ENCODE data around the gene DOCK2. TPM values are rescaled to one million over a fixed set of nuclear protein-coding genes. Genes with fewer than 3 reads are reported as not detected.

DOCK2 gene
- total and polyA plus RNA-seq, 2 donors (not counting 1 experiment from before 2014, with no cell fraction given): 1.1 to 8.9 TPM

- H3K79me2 ChIP-seq (ENCODE audit: control insufficient read depth, insufficient read depth, low read length): no peaks in the 10 kb centered on the region
- no peaks in the 10 kb centered on the region for H3K9me3 ChIP-seq (ENCODE audit: control insufficient read depth, insufficient read depth, low read depth, low read length)
- H3K9ac ChIP-seq (ENCODE audit: insufficient read depth, low read length): no peak overlapping the region
- H3K4me1 ChIP-seq (ENCODE audit: control insufficient read depth, extremely low read depth, insufficient read depth, low read length): no peaks in the 10 kb centered on the region
- DNase-seq (ENCODE audit: low read depth in 2 of 2): no peak
- TF ChIP-seq, protein P1, sequence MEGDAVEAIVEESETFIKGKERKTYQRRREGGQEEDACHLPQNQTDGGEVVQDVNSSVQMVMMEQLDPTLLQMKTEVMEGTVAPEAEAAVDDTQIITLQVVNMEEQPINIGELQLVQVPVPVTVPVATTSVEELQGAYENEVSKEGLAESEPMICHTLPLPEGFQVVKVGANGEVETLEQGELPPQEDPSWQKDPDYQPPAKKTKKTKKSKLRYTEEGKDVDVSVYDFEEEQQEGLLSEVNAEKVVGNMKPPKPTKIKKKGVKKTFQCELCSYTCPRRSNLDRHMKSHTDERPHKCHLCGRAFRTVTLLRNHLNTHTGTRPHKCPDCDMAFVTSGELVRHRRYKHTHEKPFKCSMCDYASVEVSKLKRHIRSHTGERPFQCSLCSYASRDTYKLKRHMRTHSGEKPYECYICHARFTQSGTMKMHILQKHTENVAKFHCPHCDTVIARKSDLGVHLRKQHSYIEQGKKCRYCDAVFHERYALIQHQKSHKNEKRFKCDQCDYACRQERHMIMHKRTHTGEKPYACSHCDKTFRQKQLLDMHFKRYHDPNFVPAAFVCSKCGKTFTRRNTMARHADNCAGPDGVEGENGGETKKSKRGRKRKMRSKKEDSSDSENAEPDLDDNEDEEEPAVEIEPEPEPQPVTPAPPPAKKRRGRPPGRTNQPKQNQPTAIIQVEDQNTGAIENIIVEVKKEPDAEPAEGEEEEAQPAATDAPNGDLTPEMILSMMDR (conservative IDR thresholded peaks at IDR 0.05 in 1 of 2, IDR thresholded peaks at IDR 0.05 in 1 of 2; ENCODE audit: low read depth in 1 of 2, low read length in 2 of 2): no peak
- no peak for TF ChIP-seq EZH2 (IDR thresholded peaks at IDR 0.05; ENCODE audit: low read length, missing control alignments)
- no peak overlapping the region for H3K4me3 ChIP-seq (replicated peaks in 1 of 4; ENCODE audit: control extremely low read depth in 1 of 4, insufficient read depth in 1 of 4, low read depth in 3 of 4, low read length in 4 of 4)
- H4K20me1 ChIP-seq (ENCODE audit: control insufficient read depth, extremely low read depth, insufficient read depth, low read length): no peaks in the 10 kb centered on the region
- no peak overlapping the region for H2AFZ ChIP-seq (ENCODE audit: low read length)
- no peak overlapping the region for H3K4me2 ChIP-seq (ENCODE audit: extremely low read depth, insufficient read depth, low read length)
- H3K27me3 ChIP-seq (ENCODE audit: control insufficient read depth, insufficient read depth, low read length): no peaks in the 10 kb centered on the region
- no peaks in the 10 kb centered on the region for H3K36me3 ChIP-seq (ENCODE audit: control insufficient read depth, insufficient read depth, low read length)
- H3K27ac ChIP-seq (ENCODE audit: insufficient read depth, low read length): no peak overlapping the region
These were observed 458.6 kb downstream of the DOCK2 start for GRCh38 chr5:170095646-170096045.

- Histone ChIP-seq H3K9ac (ENCODE audit: insufficient read depth, low read length) (no peak overlapping the region), H4K20me1 (ENCODE audit: control insufficient read depth, extremely low read depth, insufficient read depth, low read length) (no peaks in the 10 kb centered on the region), H3K9me3 (ENCODE audit: control insufficient read depth, insufficient read depth, low read depth, low read length) (no peaks in the 10 kb centered on the region), H3K79me2 (ENCODE audit: control insufficient read depth, insufficient read depth, low read length) (no peaks in the 10 kb centered on the region), H2AFZ (ENCODE audit: low read length) (no peak overlapping the region), H3K4me3 (replicated peaks in 1 of 4; ENCODE audit: control extremely low read depth in 1 of 4, insufficient read depth in 1 of 4, low read depth in 3 of 4, low read length in 4 of 4) (no peak overlapping the region), H3K4me1 (ENCODE audit: control insufficient read depth, extremely low read depth, insufficient read depth, low read length) (no peaks in the 10 kb centered on the region), H3K27ac (ENCODE audit: insufficient read depth, low read length) (no peak overlapping the region), H3K36me3 (ENCODE audit: control insufficient read depth, insufficient read depth, low read length) (no peaks in the 10 kb centered on the region), H3K27me3 (ENCODE audit: control insufficient read depth, insufficient read depth, low read length) (no peaks in the 10 kb centered on the region), H3K4me2 (ENCODE audit: extremely low read depth, insufficient read depth, low read length) (no peak overlapping the region)
- TF ChIP-seq, protein P1 (conservative IDR thresholded peaks at IDR 0.05 in 1 of 2, IDR thresholded peaks at IDR 0.05 in 1 of 2; ENCODE audit: low read depth in 1 of 2, low read length in 2 of 2): no peak
- no peak for TF ChIP-seq EZH2 (IDR thresholded peaks at IDR 0.05; ENCODE audit: low read length, missing control alignments)
- no peak for DNase-seq (ENCODE audit: low read depth in 2 of 2)
These were observed 460.9 kb downstream of the DOCK2 start for GRCh38 chr5:170097934-170098333.

- Histone ChIP-seq H4K20me1 (ENCODE audit: control insufficient read depth, extremely low read depth, insufficient read depth, low read length) (no peaks in the 10 kb centered on the region), H3K27ac (ENCODE audit: insufficient read depth, low read length) (no peak overlapping the region), H3K4me2 (ENCODE audit: extremely low read depth, insufficient read depth, low read length) (no peak overlapping the region), H3K9me3 (ENCODE audit: control insufficient read depth, insufficient read depth, low read depth, low read length) (no peaks in the 10 kb centered on the region), H3K27me3 (ENCODE audit: control insufficient read depth, insufficient read depth, low read length) (no peaks in the 10 kb centered on the region), H3K9ac (ENCODE audit: insufficient read depth, low read length) (no peak overlapping the region), H3K36me3 (ENCODE audit: control insufficient read depth, insufficient read depth, low read length) (no peaks in the 10 kb centered on the region), H3K79me2 (ENCODE audit: control insufficient read depth, insufficient read depth, low read length) (no peaks in the 10 kb centered on the region), H3K4me1 (ENCODE audit: control insufficient read depth, extremely low read depth, insufficient read depth, low read length) (no peaks in the 10 kb centered on the region), H3K4me3 (replicated peaks in 1 of 4; ENCODE audit: control extremely low read depth in 1 of 4, insufficient read depth in 1 of 4, low read depth in 3 of 4, low read length in 4 of 4) (no peak overlapping the region), H2AFZ (ENCODE audit: low read length) (no peak overlapping the region)
- no peak for TF ChIP-seq EZH2 (IDR thresholded peaks at IDR 0.05; ENCODE audit: low read length, missing control alignments)
- TF ChIP-seq, protein P1 (conservative IDR thresholded peaks at IDR 0.05 in 1 of 2, IDR thresholded peaks at IDR 0.05 in 1 of 2; ENCODE audit: low read depth in 1 of 2, low read length in 2 of 2): peak; percentile 71 to 82
- DNase-seq (ENCODE audit: low read depth in 2 of 2): peak; percentile 66 to 82
These were observed 463.2 kb downstream of the DOCK2 start for GRCh38 chr5:170100066-170100943.

Data from fibroblast of lung (primary cell).